DOHH2 (cell line): ENCODE results near the gene MBD5.

Experiments used
- H3F3A ChIP-seq: fragments of 200-600 bp; sonication (generic), shearing (Covaris generic); 2 replicates; pipeline ENCODE4 v1.6.0; 2016; ENCODE audit warnings: antibody characterized with exemption, mild to moderate bottlenecking; ENCODE audit not compliant: control insufficient read depth, insufficient read depth
- H3K27ac ChIP-seq: fragments of 200-600 bp; sonication (generic); 2 replicates; pipeline ENCODE4 v1.5.1; 2014; ENCODE audit warnings: low read depth, mild to moderate bottlenecking, low read length, moderate library complexity
- H3K27me3 ChIP-seq: fragments of 200-600 bp; sonication (generic); 2 replicates; pipeline ENCODE4 v1.6.1; 2014; ENCODE audit warnings: mild to moderate bottlenecking, low read length, mixed read lengths; ENCODE audit not compliant: control insufficient read depth
- H3K36me3 ChIP-seq: fragments of 200-600 bp; sonication (generic); 2 replicates; pipeline ENCODE4 v1.6.1; 2014; ENCODE audit warnings: mild to moderate bottlenecking, low read length, moderate library complexity, mixed read lengths; ENCODE audit not compliant: control insufficient read depth
- H3K4me1 ChIP-seq: fragments of 200-600 bp; sonication (generic); 2 replicates; pipeline ENCODE4 v1.6.1; 2014; ENCODE audit warnings: mild to moderate bottlenecking, low read length, mixed read lengths; ENCODE audit not compliant: control insufficient read depth
- H3K4me2 ChIP-seq: fragments of 200-600 bp; sonication (generic); 2 replicates; pipeline ENCODE4 v1.6.0; 2014; ENCODE audit warnings: mild to moderate bottlenecking, low read length, moderate library complexity
- H3K4me3 ChIP-seq: fragments of 200-600 bp; sonication (generic); 2 replicates; pipeline ENCODE4 v1.5.1; 2014; ENCODE audit warnings: mild to moderate bottlenecking, low read length, mixed read lengths
- H3K79me2 ChIP-seq: fragments of 200-600 bp; sonication (generic); 2 replicates; pipeline ENCODE4 v1.6.1; 2014; ENCODE audit warnings: mild to moderate bottlenecking, low read length, mixed read lengths; ENCODE audit not compliant: control insufficient read depth
- H3K9me2 ChIP-seq: fragments of 200-600 bp; sonication (generic); replicated peaks from 2 replicates; pipeline ENCODE4 v1.6.1; 2014; ENCODE audit warnings: mild to moderate bottlenecking, low read length, mixed read lengths; ENCODE audit not compliant: control insufficient read depth
- H3K9me3 ChIP-seq: fragments of 200-600 bp; sonication (generic); 2 replicates; pipeline ENCODE4 v1.6.1; 2014; ENCODE audit warnings: antibody characterized with exemption, low read length, mixed read lengths; ENCODE audit not compliant: control insufficient read depth, insufficient read depth
- H4K20me1 ChIP-seq: fragments of 200-600 bp; sonication (generic); 2 replicates; pipeline ENCODE4 v1.6.0; 2014; ENCODE audit warnings: low read depth, mild to moderate bottlenecking, antibody characterized with exemption, low read length, moderate library complexity; ENCODE audit not compliant: control insufficient read depth, insufficient read depth
- EZH2phosphoT487 ChIP-seq: fragments of 200-600 bp; sonication (generic); IDR thresholded peaks from 2 replicates; pipeline ENCODE4 v1.6.1; 2017; ENCODE audit warnings: borderline replicate concordance, mild to moderate bottlenecking, antibody characterized with exemption, low read length, moderate library complexity, mixed read lengths
- TF ChIP-seq, protein P1 (sequence below): fragments of 200-600 bp; sonication (generic); IDR thresholded peaks from one replicate; pipeline ENCODE4 v1.5.1; 2014; ENCODE audit warnings: antibody characterized with exemption, mild to moderate bottlenecking, low read depth, low read length; ENCODE audit not compliant: poor library complexity, severe bottlenecking

Gene MBD5

DNA sequence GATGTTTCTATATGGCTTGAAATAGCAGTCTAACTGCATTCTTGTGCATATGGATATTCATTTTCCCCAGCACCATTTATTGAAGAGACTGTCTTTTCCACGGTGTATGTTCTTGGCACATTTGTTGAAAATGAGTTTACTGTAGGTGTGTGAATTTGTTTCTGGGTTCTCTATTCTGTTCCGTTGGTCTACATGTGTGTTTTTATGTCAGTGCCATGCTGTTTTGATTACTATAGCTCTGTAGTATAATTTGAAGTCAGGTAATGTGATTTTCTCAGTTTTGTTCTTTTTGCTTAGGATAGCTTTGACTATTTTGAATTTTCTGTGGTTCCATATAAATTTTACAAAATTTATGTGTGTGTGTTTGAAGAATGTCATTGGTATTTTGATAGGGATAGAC lies 201.0 kb downstream of the MBD5 start:
- H4K20me1 ChIP-seq: no peaks in the 10 kb centered on the region
- H3F3A ChIP-seq: no peaks in the 10 kb centered on the region
- TF ChIP-seq EZH2phosphoT487: no peak
- TF ChIP-seq, protein P1, sequence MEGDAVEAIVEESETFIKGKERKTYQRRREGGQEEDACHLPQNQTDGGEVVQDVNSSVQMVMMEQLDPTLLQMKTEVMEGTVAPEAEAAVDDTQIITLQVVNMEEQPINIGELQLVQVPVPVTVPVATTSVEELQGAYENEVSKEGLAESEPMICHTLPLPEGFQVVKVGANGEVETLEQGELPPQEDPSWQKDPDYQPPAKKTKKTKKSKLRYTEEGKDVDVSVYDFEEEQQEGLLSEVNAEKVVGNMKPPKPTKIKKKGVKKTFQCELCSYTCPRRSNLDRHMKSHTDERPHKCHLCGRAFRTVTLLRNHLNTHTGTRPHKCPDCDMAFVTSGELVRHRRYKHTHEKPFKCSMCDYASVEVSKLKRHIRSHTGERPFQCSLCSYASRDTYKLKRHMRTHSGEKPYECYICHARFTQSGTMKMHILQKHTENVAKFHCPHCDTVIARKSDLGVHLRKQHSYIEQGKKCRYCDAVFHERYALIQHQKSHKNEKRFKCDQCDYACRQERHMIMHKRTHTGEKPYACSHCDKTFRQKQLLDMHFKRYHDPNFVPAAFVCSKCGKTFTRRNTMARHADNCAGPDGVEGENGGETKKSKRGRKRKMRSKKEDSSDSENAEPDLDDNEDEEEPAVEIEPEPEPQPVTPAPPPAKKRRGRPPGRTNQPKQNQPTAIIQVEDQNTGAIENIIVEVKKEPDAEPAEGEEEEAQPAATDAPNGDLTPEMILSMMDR: no peak
- H3K4me3 ChIP-seq: no peak overlapping the region
- H3K4me2 ChIP-seq: no peak overlapping the region
- no peaks in the 10 kb centered on the region for H3K4me1 ChIP-seq
- no peaks in the 10 kb centered on the region for H3K36me3 ChIP-seq
- H3K27ac ChIP-seq: no peak overlapping the region
- no peaks in the 10 kb centered on the region for H3K27me3 ChIP-seq
- no peaks in the 10 kb centered on the region for H3K9me3 ChIP-seq
- no peaks in the 10 kb centered on the region for H3K9me2 ChIP-seq
- no peaks in the 10 kb centered on the region for H3K79me2 ChIP-seq

DNA sequence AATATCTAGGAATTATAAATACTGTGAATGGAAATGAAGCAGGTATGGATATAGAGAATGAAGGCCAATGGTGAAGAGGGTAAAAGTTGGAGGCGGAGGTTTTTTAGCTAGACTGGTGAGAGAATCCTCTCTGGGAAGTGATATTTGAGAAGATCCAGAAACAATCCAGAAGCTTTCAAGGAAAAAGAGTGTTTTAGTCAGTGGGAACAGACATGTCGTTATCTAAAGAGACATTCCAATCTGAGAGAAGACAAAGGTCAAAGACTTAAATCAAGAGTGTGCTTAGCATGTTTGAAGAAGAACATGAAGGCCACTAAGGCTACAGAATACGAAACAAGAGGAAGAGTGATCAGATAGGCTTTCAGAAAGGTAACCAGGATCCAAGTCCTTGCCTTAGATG lies 211.0 kb downstream of the MBD5 start:
- no peaks in the 10 kb centered on the region for H3F3A ChIP-seq
- no peaks in the 10 kb centered on the region; the same call in 1 of the 2 replicates for H3K9me3 ChIP-seq
- no peaks in the 10 kb centered on the region for H3K79me2 ChIP-seq
- H3K4me2 ChIP-seq: no peak overlapping the region
- no peaks in the 10 kb centered on the region for H3K9me2 ChIP-seq
- no peaks in the 10 kb centered on the region for H3K4me1 ChIP-seq
- no peak overlapping the region for H3K4me3 ChIP-seq
- TF ChIP-seq, protein P1: no peak
- TF ChIP-seq EZH2phosphoT487: no peak
- no peaks in the 10 kb centered on the region for H4K20me1 ChIP-seq
- no peaks in the 10 kb centered on the region for H3K27me3 ChIP-seq
- no peaks in the 10 kb centered on the region for H3K36me3 ChIP-seq
- no peak overlapping the region for H3K27ac ChIP-seq

DNA sequence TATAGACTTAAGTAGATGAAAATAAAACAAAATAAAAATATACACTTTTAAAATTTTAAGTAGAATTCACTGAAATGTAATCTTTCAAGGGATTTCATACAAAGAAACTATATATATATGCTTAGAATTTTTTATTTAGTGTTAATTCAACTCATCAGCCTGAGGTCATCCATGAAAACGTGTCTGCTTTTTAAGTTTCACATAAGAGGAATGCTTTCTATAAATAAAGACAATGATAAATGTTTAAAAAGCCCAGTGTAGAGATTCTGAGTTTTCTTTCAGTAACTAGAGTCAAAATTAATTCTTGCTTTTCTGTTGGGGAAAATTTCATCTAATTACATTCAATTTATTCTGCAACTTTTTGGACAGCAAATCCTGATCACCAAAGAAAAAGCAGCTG lies 213.3 kb downstream of the MBD5 start:
- Histone ChIP-seq H3K9me2 (no peaks in the 10 kb centered on the region), H4K20me1 (no peaks in the 10 kb centered on the region), H3K36me3 (no peaks in the 10 kb centered on the region), H3K27me3 (no peaks in the 10 kb centered on the region), H3K4me2 (no peak overlapping the region), H3K4me1 (no peaks in the 10 kb centered on the region), H3F3A (no peaks in the 10 kb centered on the region), H3K9me3 (no peaks in the 10 kb centered on the region; the same call in 1 of the 2 replicates), H3K27ac (no peak overlapping the region), H3K79me2 (no peaks in the 10 kb centered on the region), H3K4me3 (no peak overlapping the region)
- TF ChIP-seq EZH2phosphoT487: no peak
- TF ChIP-seq, protein P1: no peak

DNA sequence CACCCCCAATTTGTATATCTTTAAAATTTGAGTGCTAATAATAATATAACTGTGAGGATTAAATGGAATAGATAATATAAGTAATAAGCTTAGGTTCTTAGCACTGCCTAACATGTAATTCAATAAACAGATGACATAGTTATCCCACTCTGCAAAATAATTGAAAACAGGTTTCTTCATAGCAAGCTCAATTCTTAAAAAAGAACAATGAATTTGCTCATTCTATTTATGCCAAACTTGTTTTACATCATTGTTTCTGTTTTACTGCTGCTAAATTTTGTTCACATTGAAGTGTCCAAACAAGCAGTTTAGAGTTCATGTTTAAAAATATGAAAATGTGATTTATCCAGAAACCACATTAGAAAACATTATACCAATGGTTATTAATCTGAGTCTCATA lies 217.0 kb downstream of the MBD5 start:
- Histone ChIP-seq H3K4me1 (no peaks in the 10 kb centered on the region), H3K4me2 (no peak overlapping the region), H3K27me3 (no peaks in the 10 kb centered on the region), H3K27ac (no peak overlapping the region), H3K9me2 (no peaks in the 10 kb centered on the region), H4K20me1 (no peaks in the 10 kb centered on the region), H3K79me2 (no peaks in the 10 kb centered on the region), H3K9me3 (no peaks in the 10 kb centered on the region), H3K36me3 (no peaks in the 10 kb centered on the region), H3K4me3 (no peak overlapping the region), H3F3A (no peaks in the 10 kb centered on the region)
- TF ChIP-seq EZH2phosphoT487: no peak
- TF ChIP-seq, protein P1: no peak
